ENCODE results near the gene NCOR1. TPM values are rescaled to one million over a fixed set of nuclear protein-coding genes. Genes with fewer than 3 reads are reported as not detected.

Gene NCOR1
- total and polyA plus RNA-seq, 2 of the 13 experiments (the other 11 are each of a cell fraction or from before 2014, with no cell fraction given): 57.0 to 71.7 TPM

GRCh38 chr17:16217002-16217635, 1.8 kb upstream of the NCOR1 start, which contains the start of gene PIGL (continued):
- peak; percentile 74; the same call in 1 of the 2 replicates for TF ChIP-seq HNF1B (CRISPR knock-in tag; IDR thresholded peaks at IDR 0.05)
- peak; percentile 85; the same call in 1 of the 2 replicates for TF ChIP-seq ZNF691 (CRISPR knock-in tag; IDR thresholded peaks at IDR 0.05; ENCODE audit: borderline replicate concordance, low read depth)
- 0 out of 2 replicates have a peak, but pooled peaks have one; percentile 21 for TF ChIP-seq ZBTB3 (CRISPR knock-in tag; IDR thresholded peaks at IDR 0.05; ENCODE audit: borderline replicate concordance, low read depth)
- TF ChIP-seq HNF4G (IDR thresholded peaks at IDR 0.05; ENCODE audit: borderline replicate concordance, low read depth, low read length): peak; percentile 52; the same call in 1 of the 2 replicates
- peak; percentile 44; the same call in 1 of the 2 replicates for TF ChIP-seq HNF4G (CRISPR knock-in tag; IDR thresholded peaks at IDR 0.05; ENCODE audit: borderline replicate concordance, low read depth)
- TF ChIP-seq TFDP1 (CRISPR knock-in tag; IDR thresholded peaks at IDR 0.05; ENCODE audit: borderline replicate concordance): peak; percentile 61; the same call in 1 of the 2 replicates
- TF ChIP-seq TRIM24 (CRISPR knock-in tag; IDR thresholded peaks at IDR 0.05): no peak
- TF ChIP-seq ISL2 (CRISPR knock-in tag; IDR thresholded peaks at IDR 0.05): peak; percentile 77
- 0 out of 2 replicates have a peak, but pooled peaks have one; percentile 61 for TF ChIP-seq SP5 (CRISPR knock-in tag; IDR thresholded peaks at IDR 0.05; ENCODE audit: borderline replicate concordance, low read depth)
- 0 out of 2 replicates have a peak, but pooled peaks have one; percentile 78 for TF ChIP-seq ZNF550 (CRISPR knock-in tag; IDR thresholded peaks at IDR 0.05; ENCODE audit: borderline replicate concordance)
- 0 out of 2 replicates have a peak, but pooled peaks have one; percentile 33 for TF ChIP-seq REL (CRISPR knock-in tag; conservative IDR thresholded peaks at IDR 0.05)
- TF ChIP-seq ZBTB34 (CRISPR knock-in tag; IDR thresholded peaks at IDR 0.05): no peak
- TF ChIP-seq ZFP36 (IDR thresholded peaks at IDR 0.05; ENCODE audit: borderline replicate concordance, low read depth, low read length, partially characterized antibody): no peak
- no peak for TF ChIP-seq CC2D1A (CRISPR knock-in tag; IDR thresholded peaks at IDR 0.05)
- TF ChIP-seq ZNF790 (CRISPR knock-in tag; IDR thresholded peaks at IDR 0.05; ENCODE audit: borderline replicate concordance): no peak; the same call in 1 of the 2 replicates
- TF ChIP-seq ZNF512B (CRISPR knock-in tag; IDR thresholded peaks at IDR 0.05; ENCODE audit: borderline replicate concordance): peak; percentile 95; the same call in 1 of the 2 replicates
- TF ChIP-seq SRY (CRISPR knock-in tag; IDR thresholded peaks at IDR 0.05): no peak
- peak; percentile 84 for TF ChIP-seq ZNF350 (CRISPR knock-in tag; IDR thresholded peaks at IDR 0.05; ENCODE audit: borderline replicate concordance, low read depth)
- TF ChIP-seq POLR2G (IDR thresholded peaks at IDR 0.05; ENCODE audit: low read depth, low read length): peak; percentile 96
- peak; percentile 97 for TF ChIP-seq ASH2L (IDR thresholded peaks at IDR 0.05; ENCODE audit: insufficient read length, low read depth, low read length)
